GM20000 (cell line): ENCODE results near the gene VAV3.

Experiments
- DNase-seq: peaks from one replicate; pipeline ENCODE4 v3.0.0; 2012; ENCODE audit warnings: low spot score
- TF ChIP-seq, protein P1 (sequence below): IDR thresholded peaks from 2 replicates; pipeline ENCODE4 v1.5.1; 2012; ENCODE audit warnings: mild to moderate bottlenecking, control low read depth; ENCODE audit errors: extremely low read depth, missing control alignments

The VAV3 gene

GRCh38 chr1:107683191-107683657, 281.8 kb downstream of the VAV3 start:
- TF ChIP-seq, protein P1, sequence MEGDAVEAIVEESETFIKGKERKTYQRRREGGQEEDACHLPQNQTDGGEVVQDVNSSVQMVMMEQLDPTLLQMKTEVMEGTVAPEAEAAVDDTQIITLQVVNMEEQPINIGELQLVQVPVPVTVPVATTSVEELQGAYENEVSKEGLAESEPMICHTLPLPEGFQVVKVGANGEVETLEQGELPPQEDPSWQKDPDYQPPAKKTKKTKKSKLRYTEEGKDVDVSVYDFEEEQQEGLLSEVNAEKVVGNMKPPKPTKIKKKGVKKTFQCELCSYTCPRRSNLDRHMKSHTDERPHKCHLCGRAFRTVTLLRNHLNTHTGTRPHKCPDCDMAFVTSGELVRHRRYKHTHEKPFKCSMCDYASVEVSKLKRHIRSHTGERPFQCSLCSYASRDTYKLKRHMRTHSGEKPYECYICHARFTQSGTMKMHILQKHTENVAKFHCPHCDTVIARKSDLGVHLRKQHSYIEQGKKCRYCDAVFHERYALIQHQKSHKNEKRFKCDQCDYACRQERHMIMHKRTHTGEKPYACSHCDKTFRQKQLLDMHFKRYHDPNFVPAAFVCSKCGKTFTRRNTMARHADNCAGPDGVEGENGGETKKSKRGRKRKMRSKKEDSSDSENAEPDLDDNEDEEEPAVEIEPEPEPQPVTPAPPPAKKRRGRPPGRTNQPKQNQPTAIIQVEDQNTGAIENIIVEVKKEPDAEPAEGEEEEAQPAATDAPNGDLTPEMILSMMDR: no peak

DNA sequence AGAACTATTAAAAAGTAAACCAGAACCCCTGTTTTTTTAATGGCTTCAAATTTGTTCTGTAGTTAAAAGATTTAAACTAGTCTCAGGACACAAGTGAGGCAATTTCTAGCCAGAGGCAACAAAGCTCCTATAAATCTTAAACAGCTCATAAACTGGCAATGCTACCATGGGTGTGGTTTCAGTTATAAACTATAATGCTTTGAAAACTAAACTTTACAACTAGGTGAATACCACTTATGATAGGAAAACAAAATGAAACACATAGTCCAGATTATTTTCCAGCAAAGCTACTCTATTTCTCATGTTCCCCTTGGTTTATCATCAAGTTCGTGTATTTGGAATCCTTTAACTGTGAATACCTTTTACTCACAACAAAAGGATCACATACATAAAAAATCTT, 282.5 kb downstream of the VAV3 start:
- TF ChIP-seq, protein P1: no peak
- DNase-seq: no peak

More at GRCh38 chr1:107683191-107683657, 281.8 kb downstream of the VAV3 start:
- no peak for DNase-seq

DNA sequence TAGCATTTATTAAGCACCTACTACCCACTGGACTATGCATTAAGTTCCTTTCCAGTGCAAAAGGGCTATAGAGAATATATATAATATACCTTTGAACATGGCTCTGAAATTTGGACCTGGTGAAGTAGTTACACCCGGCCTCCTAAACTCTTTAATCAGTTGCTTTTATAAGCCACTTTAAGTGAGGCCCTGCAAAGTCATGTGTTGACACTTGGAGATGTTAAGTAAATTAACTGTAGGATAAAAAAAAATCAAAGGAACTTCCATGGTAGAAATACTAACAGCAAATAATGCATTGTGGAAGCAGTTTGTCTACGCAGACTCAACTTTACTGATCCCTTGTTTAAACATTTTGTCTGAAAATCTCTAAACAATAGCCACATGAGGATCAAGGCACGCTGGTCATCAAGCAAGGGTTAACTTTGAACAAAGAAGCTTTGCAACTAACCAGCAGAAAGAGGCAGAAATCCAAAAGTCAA, 283.9 kb downstream of the VAV3 start:
- no peak for DNase-seq
- TF ChIP-seq, protein P1: no peak

- DNase-seq: no peak
- TF ChIP-seq, protein P1: no peak
Measured at GRCh38 chr1:107680579-107680985, 284.4 kb downstream of the VAV3 start.

- TF ChIP-seq, protein P1: no peak
- no peak for DNase-seq
Measured at GRCh38 chr1:107679411-107679953, 285.5 kb downstream of the VAV3 start.

GRCh38 chr1:107678993-107679392, 286.0 kb downstream of the VAV3 start:
- no peak for DNase-seq
- TF ChIP-seq, protein P1: no peak

- DNase-seq: no peak
- TF ChIP-seq, protein P1: no peak
Measured at GRCh38 chr1:107677697-107678096, 287.3 kb downstream of the VAV3 start.
